A549 (cell line): Measurements from ENCODE around the gene CXCL1.

ENCODE experiments used
- ATOH8 ChIP-seq: fragments of 250-450 bp; sonication (Bioruptor Pico); IDR thresholded peaks from 2 replicates; pipeline ENCODE4 v1.5.0; 2020; ENCODE audit warnings: low read depth, mild to moderate bottlenecking, moderate library complexity
- CBX8 ChIP-seq: fragments of 200-600 bp; sonication (generic); IDR thresholded peaks from 2 replicates; pipeline ENCODE4 v1.6.1; 2016
- EP300 ChIP-seq, 2 experiments: fragments of >200 bp; sonication (Bioruptor Twin); formaldehyde crosslinking; IDR thresholded peaks; 2 replicates in 1 of 2; 3 replicates in 1 of 2; pipeline ENCODE4 v1.6.1; 2016 to 2017
- MAFK ChIP-seq: fragments of 450-650 bp; IDR thresholded peaks from 2 replicates; pipeline ENCODE4 v1.6.1; 2014; ENCODE audit not compliant: partially characterized antibody
- RAD21 ChIP-seq, 2 experiments: fragments of >200 bp in 1 of 2; sonication (Bioruptor Twin) in 1 of 2; formaldehyde crosslinking in 1 of 2; IDR thresholded peaks in 1 of 2; conservative IDR thresholded peaks in 1 of 2; 2 replicates in 1 of 2; 3 replicates in 1 of 2; pipeline ENCODE4 v1.6.1; 2012 to 2018; ENCODE audit warnings: inconsistent platforms in 1 of 2
- RARB ChIP-seq: fragments of 250-450 bp; sonication (Bioruptor Pico); IDR thresholded peaks from 2 replicates; pipeline ENCODE4 v1.8.0; 2021; ENCODE audit warnings: mild to moderate bottlenecking, moderate library complexity
- RNF2 ChIP-seq: fragments of 200-600 bp; sonication (generic); IDR thresholded peaks from 2 replicates; pipeline ENCODE4 v1.6.1; 2016; ENCODE audit warnings: low read depth, mild to moderate bottlenecking, antibody characterized with exemption, moderate library complexity, borderline replicate concordance
- SMC3 ChIP-seq: fragments of >200 bp; sonication (Bioruptor Twin); formaldehyde crosslinking; IDR thresholded peaks from 3 replicates; pipeline ENCODE4 v1.6.1; 2018; ENCODE audit warnings: inconsistent platforms
- TP53 ChIP-seq: fragments of 250-450 bp; sonication (Bioruptor Pico); IDR thresholded peaks from 2 replicates; pipeline ENCODE4 v1.5.0; 2021; ENCODE audit warnings: mild to moderate bottlenecking, moderate library complexity
- TF ChIP-seq, protein P1 (sequence below): fragments of >200 bp; sonication (Bioruptor Twin); formaldehyde crosslinking; IDR thresholded peaks from 3 replicates; pipeline ENCODE4 v1.5.1; 2016

- TF ChIP-seq, protein P1, sequence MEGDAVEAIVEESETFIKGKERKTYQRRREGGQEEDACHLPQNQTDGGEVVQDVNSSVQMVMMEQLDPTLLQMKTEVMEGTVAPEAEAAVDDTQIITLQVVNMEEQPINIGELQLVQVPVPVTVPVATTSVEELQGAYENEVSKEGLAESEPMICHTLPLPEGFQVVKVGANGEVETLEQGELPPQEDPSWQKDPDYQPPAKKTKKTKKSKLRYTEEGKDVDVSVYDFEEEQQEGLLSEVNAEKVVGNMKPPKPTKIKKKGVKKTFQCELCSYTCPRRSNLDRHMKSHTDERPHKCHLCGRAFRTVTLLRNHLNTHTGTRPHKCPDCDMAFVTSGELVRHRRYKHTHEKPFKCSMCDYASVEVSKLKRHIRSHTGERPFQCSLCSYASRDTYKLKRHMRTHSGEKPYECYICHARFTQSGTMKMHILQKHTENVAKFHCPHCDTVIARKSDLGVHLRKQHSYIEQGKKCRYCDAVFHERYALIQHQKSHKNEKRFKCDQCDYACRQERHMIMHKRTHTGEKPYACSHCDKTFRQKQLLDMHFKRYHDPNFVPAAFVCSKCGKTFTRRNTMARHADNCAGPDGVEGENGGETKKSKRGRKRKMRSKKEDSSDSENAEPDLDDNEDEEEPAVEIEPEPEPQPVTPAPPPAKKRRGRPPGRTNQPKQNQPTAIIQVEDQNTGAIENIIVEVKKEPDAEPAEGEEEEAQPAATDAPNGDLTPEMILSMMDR, result no peak
- TF ChIP-seq TP53, result no peak
- TF ChIP-seq MAFK, result no peak
- no peak for TF ChIP-seq EP300 (IDR thresholded peaks at IDR 0.05)
- no peak for TF ChIP-seq RNF2
- no peak for TF ChIP-seq CBX8
- no peak for TF ChIP-seq SMC3
- TF ChIP-seq RAD21 (conservative IDR thresholded peaks at IDR 0.05 in 1 of 2, IDR thresholded peaks at IDR 0.05 in 1 of 2), result no peak
- no peak for TF ChIP-seq ATOH8 (CRISPR knock-in tag)
- no peak for TF ChIP-seq RARB
Measured at GRCh38 chr4:73918058-73918457, 48.9 kb downstream of the CXCL1 start.
